Measurements from ENCODE around the gene PPP4R4. TPM values are rescaled to one million over a fixed set of nuclear protein-coding genes. Genes with fewer than 3 reads are reported as not detected.

Gene PPP4R4
- total and polyA plus RNA-seq, 8 donors = 0.19 to 1.3 (median 0.66) TPM

GRCh38 chr14:94170136-94170535, 4.0 kb upstream of the PPP4R4 start:
- intact Hi-C loops (cut with DNase I) = no loop called here
- Histone ChIP-seq H3K4me3 (no peak overlapping the region), H3K27me3 (peaks cover 0 to 4% (median 0%) of the 10 kb centered on the region in 4 donors), H3K4me1 (no peaks in the 10 kb centered on the region), H3K9me3 (no peaks in the 10 kb centered on the region), H3K27ac (no peak overlapping the region), H3K36me3 (no peaks in the 10 kb centered on the region)
- WGBS, 2 donors = 70 to 79% methylated on average over 6 of the region's 6 CpGs
- DNase-seq (no peak), FAIRE-seq (no peak), ATAC-seq (no peak)
- TF ChIP-seq, protein P1, sequence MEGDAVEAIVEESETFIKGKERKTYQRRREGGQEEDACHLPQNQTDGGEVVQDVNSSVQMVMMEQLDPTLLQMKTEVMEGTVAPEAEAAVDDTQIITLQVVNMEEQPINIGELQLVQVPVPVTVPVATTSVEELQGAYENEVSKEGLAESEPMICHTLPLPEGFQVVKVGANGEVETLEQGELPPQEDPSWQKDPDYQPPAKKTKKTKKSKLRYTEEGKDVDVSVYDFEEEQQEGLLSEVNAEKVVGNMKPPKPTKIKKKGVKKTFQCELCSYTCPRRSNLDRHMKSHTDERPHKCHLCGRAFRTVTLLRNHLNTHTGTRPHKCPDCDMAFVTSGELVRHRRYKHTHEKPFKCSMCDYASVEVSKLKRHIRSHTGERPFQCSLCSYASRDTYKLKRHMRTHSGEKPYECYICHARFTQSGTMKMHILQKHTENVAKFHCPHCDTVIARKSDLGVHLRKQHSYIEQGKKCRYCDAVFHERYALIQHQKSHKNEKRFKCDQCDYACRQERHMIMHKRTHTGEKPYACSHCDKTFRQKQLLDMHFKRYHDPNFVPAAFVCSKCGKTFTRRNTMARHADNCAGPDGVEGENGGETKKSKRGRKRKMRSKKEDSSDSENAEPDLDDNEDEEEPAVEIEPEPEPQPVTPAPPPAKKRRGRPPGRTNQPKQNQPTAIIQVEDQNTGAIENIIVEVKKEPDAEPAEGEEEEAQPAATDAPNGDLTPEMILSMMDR (IDR thresholded peaks at IDR 0.05) = no peak

DNA sequence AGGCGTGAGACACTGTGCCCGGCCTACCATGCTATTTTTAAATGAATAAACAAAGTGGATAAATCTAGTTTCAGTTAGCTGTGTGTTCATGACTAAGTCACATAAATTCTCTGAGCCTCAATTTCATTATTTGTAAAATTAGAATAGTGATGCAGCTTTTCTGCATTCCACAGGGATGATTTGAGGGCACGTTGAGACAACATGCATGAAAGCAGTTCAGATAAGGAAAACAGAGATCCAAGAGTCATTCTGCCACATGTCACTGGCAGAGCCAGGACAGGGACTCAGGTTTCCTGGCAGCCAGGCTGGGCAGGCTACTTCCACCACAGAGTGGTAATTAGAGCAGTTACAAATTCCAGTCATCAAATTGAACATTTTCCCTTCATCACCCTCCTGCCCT, 2.9 kb upstream of the PPP4R4 start:
- ATAC-seq = no peak
- no peaks in the 10 kb centered on the region for H3K9me3 ChIP-seq
- H3K4me1 ChIP-seq = no peaks in the 10 kb centered on the region
- no peak overlapping the region for H3K4me3 ChIP-seq
- TF ChIP-seq, protein P1 (IDR thresholded peaks at IDR 0.05) = no peak
- intact Hi-C loops (cut with DNase I) = no loop called here
- no peak overlapping the region for H3K27ac ChIP-seq
- 19 to 32% methylated on average over 3 of the region's 3 CpGs for WGBS, 2 donors
- FAIRE-seq = no peak
- H3K27me3 ChIP-seq = no peaks in the 10 kb centered on the region
- no peak for DNase-seq
- no peaks in the 10 kb centered on the region for H3K36me3 ChIP-seq

DNA sequence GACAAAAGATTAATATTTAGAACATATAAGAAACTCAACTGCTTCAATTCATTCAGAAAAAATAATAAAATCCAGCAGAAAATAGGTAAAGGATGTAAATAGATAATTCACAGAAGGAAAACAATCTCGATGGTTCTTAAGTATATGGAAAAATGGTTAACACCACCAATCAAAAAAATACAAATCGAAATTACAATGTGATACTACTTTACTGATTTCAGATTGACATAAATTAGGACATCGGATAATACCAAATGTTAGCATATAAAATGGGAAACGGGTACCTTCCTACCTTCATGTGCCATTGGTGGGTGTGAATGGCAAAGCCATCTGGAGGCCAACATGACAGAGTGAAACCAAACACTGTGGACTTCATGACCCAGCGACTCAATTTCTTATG, 1.6 kb upstream of the PPP4R4 start:
- H3K27ac ChIP-seq = no peak overlapping the region
- DNase-seq (no peak), FAIRE-seq (no peak), ATAC-seq (no peak)
- H3K36me3 ChIP-seq = no peaks in the 10 kb centered on the region
- H3K4me1 ChIP-seq = no peaks in the 10 kb centered on the region
- TF ChIP-seq, protein P1 (IDR thresholded peaks at IDR 0.05) = no peak
- H3K9me3 ChIP-seq = no peaks in the 10 kb centered on the region
- 81 to 85% methylated on average over 5 of the region's 5 CpGs for WGBS, 2 donors
- no peak overlapping the region for H3K4me3 ChIP-seq
- peaks cover 0 to 9% (median 0%) of the 10 kb centered on the region in 4 donors for H3K27me3 ChIP-seq
- intact Hi-C loops (cut with DNase I) = no loop called here

- DNase-seq = peak in 2 of 6 donors; percentile 60 to 65
- H3K9me3 ChIP-seq = no peaks in the 10 kb centered on the region
- intact Hi-C loops (cut with DNase I) = no loop called here
- peak overlapping the region; percentile 20 to 76 (median 48) for H3K4me3 ChIP-seq
- WGBS, 2 donors = 1 to 2% methylated on average over 20 of the region's 20 CpGs
- H3K27ac ChIP-seq = peak overlapping the region in 2 of 4 donors; percentile 42 to 53
- H3K36me3 ChIP-seq = no peaks in the 10 kb centered on the region
- TF ChIP-seq, protein P1 (IDR thresholded peaks at IDR 0.05) = no peak
- H3K27me3 ChIP-seq = peaks cover 0 to 10% (median 0%) of the 10 kb centered on the region in 4 donors
- ATAC-seq = peak; percentile 2 to 10 (median 6)
- H3K4me1 ChIP-seq = no peaks in the 10 kb centered on the region
- no peak for FAIRE-seq
Measured at GRCh38 chr14:94173471-94173884, 644 bp upstream of the PPP4R4 start.

DNA sequence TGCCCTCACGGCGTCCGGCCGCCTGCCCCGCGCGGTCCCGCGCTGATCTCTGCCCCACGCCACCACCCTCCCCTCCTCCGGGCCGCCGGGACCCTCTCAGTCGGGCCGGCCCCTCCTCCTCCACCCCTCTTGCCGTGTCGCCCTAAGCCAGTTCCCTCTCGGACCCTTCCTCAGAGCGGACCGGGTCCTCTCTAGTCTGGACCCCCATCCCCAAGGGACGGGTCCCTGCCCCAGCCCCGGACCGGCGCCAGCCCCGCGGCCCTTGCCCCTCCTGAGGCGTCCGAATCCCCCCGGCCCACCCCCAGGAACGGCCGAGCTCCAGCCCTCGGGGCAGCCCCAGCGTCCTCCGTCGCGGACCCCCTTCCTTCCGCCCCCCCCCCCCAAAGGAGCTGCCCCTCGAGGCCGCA, 485 bp downstream of the PPP4R4 start:
- ATAC-seq (peak in 1 of 4 donors; percentile 8), FAIRE-seq (no peak), DNase-seq (peak in 3 of 6 donors; percentile 36 to 87 (median 62))
- H3K9me3 ChIP-seq = no peaks in the 10 kb centered on the region
- no peaks in the 10 kb centered on the region for H3K4me1 ChIP-seq
- 0 to 2% methylated on average over 31 to 39 of the region's 39 CpGs for WGBS, 2 donors
- H3K27ac ChIP-seq = no peak overlapping the region
- H3K27me3 ChIP-seq = peaks cover 0 to 14% (median 0%) of the 10 kb centered on the region in 4 donors
- intact Hi-C loops (cut with DNase I) = no loop called here
- no peaks in the 10 kb centered on the region for H3K36me3 ChIP-seq
- TF ChIP-seq, protein P1 (IDR thresholded peaks at IDR 0.05) = no peak
- H3K4me3 ChIP-seq = peak overlapping the region; percentile 20 to 76 (median 50)

Data from pancreas (tissue), 10 donors.